ENCODE data around the gene ZSCAN21. TPM values are rescaled to one million over a fixed set of nuclear protein-coding genes. Genes with fewer than 3 reads are reported as not detected.

The ZSCAN21 gene
- total RNA-seq, 1 experiment from 2014 or later: 24.3 TPM

- Histone ChIP-seq H4K8ac (replicated peaks; ENCODE audit: insufficient read length, low read depth, low read length) (no peak overlapping the region), H4K91ac (ENCODE audit: insufficient read length, low read depth, low read length) (no peak overlapping the region), H3K9me3 (ENCODE audit: control insufficient read depth, low read depth, low read length) (peaks cover 60% of the 10 kb centered on the region), H3K4ac (ENCODE audit: low read depth, low read length) (no peak overlapping the region), H3T11ph (ENCODE audit: low read length) (no peak overlapping the region), H3K56ac (ENCODE audit: insufficient read length, low read depth, low read length) (no peak overlapping the region), H2BK5ac (ENCODE audit: insufficient read length, low read length) (no peak overlapping the region), H4K20me1 (ENCODE audit: control insufficient read depth, insufficient read depth, insufficient read length) (no peaks in the 10 kb centered on the region), H3K4me2 (ENCODE audit: insufficient read depth, insufficient read length, low read length) (no peak overlapping the region), H4K5ac (ENCODE audit: insufficient read length, low read depth, low read length) (no peak overlapping the region), H3K4me1 (ENCODE audit: insufficient read depth, low read length) (no peaks in the 10 kb centered on the region), H2AK5ac (ENCODE audit: insufficient read length, low read length) (no peak overlapping the region), H2BK20ac (ENCODE audit: low read depth, low read length, poor library complexity, severe bottlenecking) (no peak overlapping the region), H3K9ac (ENCODE audit: extremely low read depth, insufficient read length, low read length) (no peak overlapping the region), H2BK12ac (ENCODE audit: insufficient read length, low read depth, low read length) (no peak overlapping the region), H2AFZ (ENCODE audit: low read length) (no peak overlapping the region), H3K23ac (ENCODE audit: insufficient read length, low read depth, low read length) (no peak overlapping the region), H3K23me2 (ENCODE audit: insufficient read length, low read depth, low read length, poor library complexity, severe bottlenecking) (no peaks in the 10 kb centered on the region), H3K79me2 (ENCODE audit: insufficient read depth, low read length) (no peaks in the 10 kb centered on the region; the same call in none of the 2 replicates), H3K14ac (ENCODE audit: insufficient read depth, low read length) (no peak overlapping the region), H3K79me1 (ENCODE audit: insufficient read depth, low read depth, low read length, poor library complexity, severe bottlenecking) (no peaks in the 10 kb centered on the region), H3K27me3 (ENCODE audit: insufficient read depth, low read length) (no peaks in the 10 kb centered on the region), H3K27ac (ENCODE audit: insufficient read length, low read depth, low read length) (no peak overlapping the region), H3K18ac (ENCODE audit: insufficient read length, low read depth, low read length) (no peak overlapping the region), H2BK120ac (ENCODE audit: low read depth, low read length, poor library complexity, severe bottlenecking) (no peak overlapping the region), H2BK15ac (ENCODE audit: low read depth, low read length) (no peak overlapping the region)
- peaks cover 66 to 68% of the 10 kb centered on the region in 2 experiments for H3K9me3 Mint-ChIP-seq
- peaks cover 5% of the 10 kb centered on the region; the same call in 1 of the 2 replicates for H3K27me3 Mint-ChIP-seq (ENCODE audit: low read depth)
- H3K4me3 Mint-ChIP-seq: no peak overlapping the region
- no peak for TF ChIP-seq CTCF (conservative IDR thresholded peaks at IDR 0.05)
- WGBS (ENCODE audit: extremely low coverage, insufficient read length, low lambda C conversion rate): no CpG with 5 or more reads among the region's 11 CpGs
- H3K4me1 Mint-ChIP-seq: no peaks in the 10 kb centered on the region
- no peak for DNase-seq
- H3K27ac Mint-ChIP-seq: no peak overlapping the region
- H3K36me3 Mint-ChIP-seq (ENCODE audit: insufficient read depth in 1 of 3, low read depth in 3 of 3): peaks cover 70 to 92% (median 78%) of the 10 kb centered on the region in 3 experiments
These were observed 21.6 kb downstream of the ZSCAN21 start for GRCh38 chr7:100071018-100071723.
